ENCODE results near the gene ZNF91.

DNA sequence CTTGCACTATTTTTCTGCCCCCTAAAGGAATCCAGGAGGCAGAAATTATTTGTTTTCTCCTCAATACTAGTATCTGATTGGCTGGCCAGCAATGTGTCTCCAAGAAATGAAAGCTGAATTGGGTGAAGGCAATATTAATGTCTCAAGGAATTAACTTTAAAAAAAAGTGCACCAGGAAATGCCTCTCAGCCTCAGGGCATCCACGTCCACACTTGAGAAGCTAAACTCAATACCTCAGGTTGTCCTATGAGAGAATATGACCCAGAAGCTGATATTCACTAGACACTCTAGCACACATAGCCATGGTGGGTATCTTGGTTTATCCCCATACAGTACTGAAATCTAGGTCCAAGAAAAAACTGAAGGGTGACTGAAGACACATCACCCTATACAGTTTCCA is 2.1 kb downstream of the ZNF91 start:
- TF ChIP-seq, protein P1, sequence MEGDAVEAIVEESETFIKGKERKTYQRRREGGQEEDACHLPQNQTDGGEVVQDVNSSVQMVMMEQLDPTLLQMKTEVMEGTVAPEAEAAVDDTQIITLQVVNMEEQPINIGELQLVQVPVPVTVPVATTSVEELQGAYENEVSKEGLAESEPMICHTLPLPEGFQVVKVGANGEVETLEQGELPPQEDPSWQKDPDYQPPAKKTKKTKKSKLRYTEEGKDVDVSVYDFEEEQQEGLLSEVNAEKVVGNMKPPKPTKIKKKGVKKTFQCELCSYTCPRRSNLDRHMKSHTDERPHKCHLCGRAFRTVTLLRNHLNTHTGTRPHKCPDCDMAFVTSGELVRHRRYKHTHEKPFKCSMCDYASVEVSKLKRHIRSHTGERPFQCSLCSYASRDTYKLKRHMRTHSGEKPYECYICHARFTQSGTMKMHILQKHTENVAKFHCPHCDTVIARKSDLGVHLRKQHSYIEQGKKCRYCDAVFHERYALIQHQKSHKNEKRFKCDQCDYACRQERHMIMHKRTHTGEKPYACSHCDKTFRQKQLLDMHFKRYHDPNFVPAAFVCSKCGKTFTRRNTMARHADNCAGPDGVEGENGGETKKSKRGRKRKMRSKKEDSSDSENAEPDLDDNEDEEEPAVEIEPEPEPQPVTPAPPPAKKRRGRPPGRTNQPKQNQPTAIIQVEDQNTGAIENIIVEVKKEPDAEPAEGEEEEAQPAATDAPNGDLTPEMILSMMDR (IDR thresholded peaks at IDR 0.05; ENCODE audit: poor library complexity, severe bottlenecking): no peak
- no peak for TF ChIP-seq EZH2 (IDR thresholded peaks at IDR 0.05; ENCODE audit: borderline replicate concordance, insufficient read depth, low read length, poor library complexity, severe bottlenecking)
